GM12892 (cell line): Measurements from ENCODE around the gene JAKMIP1.

ENCODE experiments used
- DNase-seq: peaks from one replicate; pipeline ENCODE4 v3.0.0; 2011; ENCODE audit not compliant: insufficient read length
- FAIRE-seq: peaks from 2 replicates; lab custom pipeline; 2011; peaks lifted over from hg19 to GRCh38; lab: Jason Lieb, UNC
- POLR2A ChIP-seq: IDR thresholded peaks from 2 replicates; pipeline ENCODE4 v1.6.1; 2011; ENCODE audit warnings: low read depth, low read length, control low read depth
- POLR2AphosphoS5 ChIP-seq: IDR thresholded peaks from 2 replicates; pipeline ENCODE4 v1.6.1; 2011; ENCODE audit warnings: low read depth, low read length, control low read depth
- TAF1 ChIP-seq: IDR thresholded peaks from 2 replicates; pipeline ENCODE4 v1.6.1; 2011; ENCODE audit warnings: low read depth, mild to moderate bottlenecking, control low read depth, low read length, borderline replicate concordance

JAKMIP1 gene

DNA sequence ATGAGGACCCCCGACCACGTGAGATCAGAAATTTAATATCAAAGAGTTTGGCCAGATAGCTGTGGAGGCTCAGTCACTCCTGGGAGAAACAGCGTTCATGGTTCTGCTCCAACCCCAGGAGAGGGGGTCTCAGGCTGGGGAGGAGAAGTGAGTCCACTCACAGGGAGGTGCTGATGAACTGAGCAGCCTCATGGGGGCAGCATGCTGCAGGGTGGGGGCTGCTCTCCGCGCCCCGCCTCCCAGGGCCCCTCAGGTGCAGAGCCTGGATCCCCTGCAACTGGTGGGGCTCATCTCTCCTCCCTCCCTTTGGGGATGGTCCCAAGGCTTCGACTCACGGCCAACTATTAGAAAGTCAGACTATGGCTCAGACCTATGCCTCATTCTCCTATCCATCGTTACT, 155.5 kb downstream of the JAKMIP1 start:
- no peak for FAIRE-seq

DNA sequence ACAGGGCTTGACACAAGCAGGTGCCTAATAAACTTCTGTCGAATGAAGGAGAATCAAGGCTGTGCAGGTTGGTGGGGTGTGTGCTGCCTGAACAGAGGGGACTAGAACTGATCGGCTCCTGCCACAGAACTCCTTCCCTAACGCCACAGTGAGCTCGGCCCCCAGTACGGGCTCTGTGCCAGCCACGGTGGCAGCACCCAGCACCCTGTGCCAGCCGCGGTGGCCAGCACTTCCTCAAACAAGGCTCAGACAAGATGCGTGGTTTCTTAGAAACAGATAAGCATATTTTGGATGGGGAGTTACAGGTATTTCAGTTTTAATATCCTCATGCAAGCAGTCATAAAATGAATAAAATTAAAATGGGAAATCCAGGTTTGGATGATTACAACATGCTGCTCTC, 156.1 kb downstream of the JAKMIP1 start:
- FAIRE-seq = no peak
- TF ChIP-seq POLR2AphosphoS5 = no peak
- TF ChIP-seq TAF1 = no peak
- TF ChIP-seq POLR2A = no peak

More for the DNA sequence above, 155.5 kb downstream of the JAKMIP1 start:
- TF ChIP-seq POLR2AphosphoS5 = no peak
- no peak for TF ChIP-seq TAF1
- no peak for TF ChIP-seq POLR2A
- DNase-seq = no peak

DNA sequence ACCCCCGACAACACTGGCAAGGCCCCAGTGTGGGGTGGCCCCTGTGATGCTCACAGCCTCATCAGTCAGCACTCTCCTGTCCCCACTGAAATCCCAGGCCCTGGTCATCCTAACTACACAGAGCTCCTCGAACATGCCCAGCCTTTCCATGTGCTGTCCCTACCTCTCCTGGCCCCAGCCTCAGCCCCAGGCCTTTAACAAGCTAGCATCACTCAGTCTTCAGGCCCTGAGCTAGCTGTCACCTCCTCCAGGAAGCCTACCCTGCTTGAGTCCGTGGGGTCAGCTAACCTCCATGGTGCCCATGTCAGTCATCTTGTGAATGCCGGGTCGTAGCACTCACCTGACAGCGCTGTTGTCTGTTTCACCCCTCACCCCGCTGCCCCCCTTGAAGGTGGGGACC, 156.5 kb downstream of the JAKMIP1 start:
- DNase-seq (no peak), FAIRE-seq (no peak)
- no peak for TF ChIP-seq TAF1
- no peak for TF ChIP-seq POLR2AphosphoS5
- no peak for TF ChIP-seq POLR2A

More for the DNA sequence above, 156.1 kb downstream of the JAKMIP1 start:
- DNase-seq = no peak

DNA sequence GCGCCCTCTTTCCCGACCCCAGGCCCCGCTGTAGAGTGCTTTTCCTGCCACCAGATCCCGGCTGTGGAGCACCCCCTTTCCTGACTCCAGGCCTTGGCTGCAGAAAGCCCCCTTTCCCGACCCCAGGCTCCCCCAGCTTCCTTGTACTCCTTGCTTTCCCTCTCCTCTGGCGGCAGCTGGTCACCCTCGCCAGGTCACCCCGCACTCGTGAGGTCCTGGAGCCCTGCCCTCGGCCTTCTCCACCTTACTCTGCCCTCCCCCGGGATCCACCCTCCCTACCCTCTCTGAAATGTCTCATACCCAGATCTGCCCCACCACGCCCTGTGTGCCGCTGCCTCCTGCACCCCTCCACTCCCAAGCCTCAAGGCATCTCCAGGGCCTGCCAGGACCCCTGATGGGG, 157.2 kb downstream of the JAKMIP1 start:
- TF ChIP-seq POLR2AphosphoS5 (no peak), TAF1 (no peak), POLR2A (no peak)
- DNase-seq = no peak
- FAIRE-seq = no peak

DNA sequence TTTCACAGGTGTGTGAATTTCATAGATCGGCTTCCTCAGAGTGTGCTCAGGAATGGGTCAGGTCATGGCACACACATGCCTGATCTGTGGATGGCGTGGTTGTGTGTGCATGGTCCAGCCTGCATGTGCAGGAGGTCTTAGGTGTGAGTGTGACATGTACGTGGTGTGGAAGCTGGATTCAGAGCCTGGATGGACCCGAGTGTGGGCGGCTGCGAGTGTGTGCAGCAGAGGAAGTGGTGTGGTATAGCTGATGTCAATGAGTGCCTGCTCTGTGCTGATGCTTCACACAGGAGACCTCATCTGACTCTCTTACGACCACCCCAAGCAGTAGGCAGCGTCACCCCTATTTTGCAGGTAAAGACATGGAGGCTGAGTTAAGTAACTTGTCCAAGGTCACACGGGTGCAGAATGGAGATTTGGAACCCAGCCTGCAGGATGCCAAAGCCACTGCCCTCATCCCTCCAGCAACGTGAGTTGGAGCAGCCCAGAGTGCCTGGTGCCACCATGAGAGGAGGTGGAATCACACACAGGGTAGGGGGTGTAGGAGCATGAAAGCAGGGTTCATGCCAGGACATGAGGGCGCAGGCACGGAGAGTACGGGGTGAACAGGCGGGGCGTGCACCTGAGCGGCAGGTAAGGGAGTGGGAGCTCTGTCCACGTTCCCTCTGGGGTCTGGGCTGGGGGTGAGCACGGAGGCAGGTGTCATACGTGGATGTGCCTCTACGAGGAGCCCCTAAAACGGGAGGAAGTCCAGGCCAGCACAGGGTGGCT, 157.9 kb downstream of the JAKMIP1 start:
- DNase-seq (no peak), FAIRE-seq (no peak)
- TF ChIP-seq POLR2A (no peak), POLR2AphosphoS5 (no peak), TAF1 (no peak)

DNA sequence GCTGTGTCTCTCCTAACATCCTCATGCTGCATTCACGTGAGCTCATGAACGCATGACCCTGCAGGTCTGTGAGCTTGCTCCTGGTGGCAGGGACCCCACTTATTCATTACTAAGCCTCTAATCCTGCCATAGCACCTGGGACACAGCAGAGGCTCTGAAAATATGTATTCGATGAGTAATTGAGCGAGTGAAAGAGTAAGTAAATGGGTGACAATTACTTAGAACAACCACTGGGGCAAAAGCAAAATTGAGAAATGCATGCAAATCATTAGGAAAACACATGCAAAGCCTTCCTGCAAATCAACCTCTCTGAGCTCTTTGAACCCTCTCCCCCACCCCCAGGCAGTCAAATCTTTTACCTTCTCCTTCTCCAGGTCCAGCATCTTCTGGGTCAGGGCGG, 158.5 kb downstream of the JAKMIP1 start:
- no peak for FAIRE-seq

DNA sequence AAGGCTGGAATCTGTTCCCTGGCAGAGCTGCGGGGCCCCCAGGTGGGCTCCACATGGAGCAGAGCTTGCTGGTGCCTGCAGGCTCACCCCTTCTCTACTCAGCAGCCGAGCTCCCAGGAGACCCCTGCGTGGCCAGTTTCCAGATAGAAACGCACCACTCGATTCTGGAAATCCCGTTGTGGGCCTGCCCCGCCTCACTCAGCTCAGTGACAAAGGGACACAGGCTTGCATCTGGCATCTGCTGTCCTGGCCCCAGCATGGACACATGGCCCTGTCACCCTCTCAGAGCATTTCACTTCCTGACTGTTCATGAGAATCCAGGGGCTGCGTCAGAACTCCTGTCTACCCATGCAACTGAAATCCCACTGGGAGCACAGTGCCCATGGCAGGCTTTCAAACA, 161.6 kb downstream of the JAKMIP1 start:
- TF ChIP-seq TAF1 (no peak), POLR2AphosphoS5 (no peak), POLR2A (no peak)
- FAIRE-seq (no peak), DNase-seq (no peak)

More for the DNA sequence above, 158.5 kb downstream of the JAKMIP1 start:
- no peak for DNase-seq
- TF ChIP-seq POLR2A = no peak

DNA sequence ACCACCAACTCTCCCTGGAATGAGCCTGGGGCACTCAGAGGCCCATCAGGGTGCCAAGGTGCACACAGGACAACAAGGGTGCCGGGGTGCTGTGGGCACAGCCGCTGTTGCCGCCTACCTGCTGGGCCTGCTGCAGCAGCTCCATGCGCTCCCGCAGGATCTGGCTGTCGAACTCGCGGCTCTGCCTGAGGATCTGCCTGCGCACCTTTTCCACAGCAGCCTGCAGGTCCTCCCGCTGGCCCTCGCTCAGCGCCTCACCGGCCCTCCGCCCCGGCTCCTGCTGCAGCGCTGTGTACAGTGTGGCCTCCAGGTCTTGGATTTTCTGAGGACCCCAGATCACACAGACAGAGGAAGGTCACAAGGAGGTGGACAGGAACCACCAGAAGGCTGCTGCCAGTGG, 164.6 kb downstream of the JAKMIP1 start:
- TF ChIP-seq POLR2A (no peak), TAF1 (no peak), POLR2AphosphoS5 (no peak)
- DNase-seq (no peak), FAIRE-seq (no peak)

DNA sequence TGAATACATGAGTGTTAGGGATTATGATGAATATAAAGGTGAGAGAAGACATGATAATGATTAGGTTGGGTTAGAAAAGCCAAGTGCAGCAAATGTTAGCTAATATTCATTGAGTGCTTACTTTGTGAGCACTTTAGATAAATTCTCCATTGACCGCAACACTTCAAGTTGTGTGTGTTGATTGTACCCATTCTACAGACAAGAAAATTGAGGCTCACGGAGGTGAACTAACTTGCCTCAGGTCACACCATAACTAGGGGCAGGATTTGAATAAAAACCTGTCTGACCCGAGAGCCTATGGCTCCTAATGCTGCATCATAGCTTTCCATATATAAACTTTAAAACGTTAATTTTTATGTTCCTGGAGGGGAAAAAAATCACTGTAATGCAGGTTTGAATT, 167.0 kb downstream of the JAKMIP1 start:
- DNase-seq (no peak), FAIRE-seq (no peak)
- TF ChIP-seq POLR2A (no peak), TAF1 (no peak), POLR2AphosphoS5 (no peak)

DNA sequence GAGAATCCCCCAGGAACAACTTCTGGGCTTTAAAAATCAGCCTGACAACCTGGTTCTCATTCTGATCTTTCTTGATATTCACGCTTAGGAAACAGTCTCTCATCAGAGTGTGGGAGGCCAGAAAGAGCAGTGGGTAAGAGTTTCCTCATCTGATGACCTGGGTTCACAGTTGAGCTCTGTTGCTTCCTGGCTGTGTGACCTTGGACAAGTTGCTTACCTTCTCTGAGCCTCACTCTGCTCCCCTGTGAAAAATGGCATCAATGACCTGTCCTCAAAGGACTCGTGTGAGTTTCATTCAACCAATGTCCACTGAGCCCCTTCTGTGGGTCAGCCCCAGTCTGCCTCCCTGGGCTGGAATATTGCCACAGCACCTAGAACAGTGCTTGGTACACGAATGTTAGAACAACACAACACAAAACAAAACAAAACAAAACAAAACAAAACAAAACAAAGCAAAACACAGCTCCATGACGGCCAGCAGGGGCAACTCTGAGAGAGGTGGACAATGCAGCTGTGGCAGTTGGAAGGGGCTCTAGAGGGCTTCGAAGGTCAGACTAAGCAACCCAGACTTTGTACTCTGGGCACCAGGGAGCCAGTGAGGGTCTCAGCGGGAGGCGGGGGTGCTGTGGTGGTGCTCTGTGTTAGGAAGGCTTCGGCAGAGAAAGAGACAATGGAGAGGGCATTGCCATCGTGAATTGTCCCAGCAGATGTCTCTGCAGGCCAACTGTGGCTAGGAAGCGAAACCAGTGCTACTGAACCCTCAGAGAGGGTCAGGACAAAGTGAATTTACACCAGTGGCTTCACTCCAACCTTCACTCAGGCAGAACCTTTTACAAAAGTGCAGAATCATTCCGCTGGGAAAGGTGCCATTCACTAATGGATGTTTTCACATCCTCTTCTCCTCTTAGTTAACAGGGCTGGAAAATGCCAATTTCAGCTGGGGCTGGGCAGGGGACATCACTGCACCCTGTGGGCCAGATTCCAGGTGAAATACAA, 167.8 kb downstream of the JAKMIP1 start:
- TF ChIP-seq POLR2AphosphoS5 (no peak), POLR2A (no peak), TAF1 (no peak)
- FAIRE-seq = no peak
- DNase-seq = no peak

DNA sequence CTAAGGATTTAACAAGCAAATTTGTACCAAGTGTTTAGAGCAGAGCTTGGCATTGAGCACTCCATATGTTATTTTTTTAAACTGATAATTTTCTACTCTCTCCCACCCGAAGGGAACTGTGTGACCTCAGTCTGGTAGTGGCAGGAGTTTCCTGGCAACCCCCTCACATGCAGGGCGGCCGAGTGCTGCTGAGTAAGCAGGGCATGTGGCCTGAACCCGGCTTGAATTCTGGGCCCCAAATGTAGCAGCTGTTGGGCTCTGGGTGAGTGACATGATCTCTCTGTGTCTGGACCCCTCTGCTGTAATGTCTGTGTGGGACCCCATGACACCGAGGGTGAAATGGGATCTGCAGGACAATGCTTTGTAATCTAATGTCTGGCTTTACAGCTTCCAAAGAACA, 168.5 kb downstream of the JAKMIP1 start:
- FAIRE-seq = no peak
- TF ChIP-seq POLR2AphosphoS5 (no peak), TAF1 (no peak), POLR2A (no peak)
- no peak for DNase-seq

DNA sequence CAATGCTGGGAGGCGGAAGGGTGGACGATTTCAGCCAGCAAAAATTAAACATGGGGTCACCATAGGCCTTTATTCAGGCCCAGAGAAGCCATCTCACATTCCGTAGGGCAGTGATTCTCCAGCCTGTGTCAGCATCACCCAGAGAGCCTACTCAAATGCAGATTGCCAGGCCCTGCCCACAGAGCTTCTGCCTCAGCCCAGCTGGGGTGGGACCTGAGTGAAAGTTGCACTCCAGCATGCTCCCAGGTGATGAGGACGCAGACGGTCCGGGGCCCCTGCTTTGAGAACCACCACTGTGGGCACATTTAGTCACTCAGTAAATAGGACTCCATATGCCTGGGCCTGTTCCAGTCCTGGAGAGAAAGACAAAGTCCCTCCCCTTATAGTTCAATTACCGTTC, 169.7 kb downstream of the JAKMIP1 start:
- FAIRE-seq = no peak
- TF ChIP-seq POLR2AphosphoS5 (no peak), POLR2A (no peak), TAF1 (no peak)

DNA sequence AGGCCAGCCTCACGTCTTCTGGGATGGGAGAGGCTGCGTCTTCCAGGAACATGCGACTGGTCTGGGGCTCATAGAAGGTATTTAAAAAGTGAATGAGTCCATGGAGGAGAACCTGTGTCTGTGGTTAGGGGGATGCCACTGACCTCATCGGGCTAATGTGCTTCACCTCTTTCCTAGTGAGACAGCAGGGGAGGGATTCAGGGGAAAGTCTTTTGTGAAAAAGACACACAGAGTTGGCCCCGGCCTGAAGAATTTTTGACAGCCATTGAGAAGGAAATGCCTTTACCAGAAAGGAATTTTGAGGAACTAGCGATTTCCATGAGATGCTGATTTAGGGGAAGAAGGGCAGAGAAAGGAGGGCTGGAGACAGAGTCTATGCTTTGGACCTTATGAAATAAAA, 171.1 kb downstream of the JAKMIP1 start:
- DNase-seq = no peak
- TF ChIP-seq TAF1 (no peak), POLR2AphosphoS5 (no peak), POLR2A (no peak)
- no peak for FAIRE-seq

More for the DNA sequence above, 169.7 kb downstream of the JAKMIP1 start:
- DNase-seq = no peak
